T-cell (primary cell): Measurements from ENCODE around the gene LSM4. TPM values are rescaled to one million over a fixed set of nuclear protein-coding genes. Genes with fewer than 3 reads are reported as not detected.

ENCODE experiments used
- ATAC-seq, 4 experiments: fragments of 200-7000 bp in 3 of 4; fragments of 150-1000 bp in 1 of 4; cut with Tn5 transposase; replicated peaks in 1 of 4; 1 replicate in 3 of 4; 2 replicates in 1 of 4; pipeline ENCODE4 v1.10.0; 2021; ENCODE audit warnings: moderate library complexity in 3 of 4, mild to moderate bottlenecking in 2 of 4, moderate number of reproducible peaks in 1 of 4
- CTCF ChIA-PET, 2 donors: fragments of 300-600 bp; sonication (Branson Sonifier 250); formaldehyde crosslinking; loops; one replicate each; lab custom pipeline; 2022; ENCODE audit warnings: antibody characterized with exemption in 2 of 2; lab: Charles Lee
- POLR2A ChIA-PET, 2 donors: fragments of 300-600 bp; sonication (Branson Sonifier 250); formaldehyde crosslinking; loops; one replicate each; lab custom pipeline; 2022; ENCODE audit warnings: antibody characterized with exemption in 2 of 2; lab: Charles Lee
- DNase-seq, 35 experiments: peaks; one replicate each; pipeline versions ENCODE4 v3.0.0 to v3.0.0-alpha.2; 2013 to 2023
- H3K27ac ChIP-seq: one replicate; pipeline ENCODE4 v1.5.1; 2013; ENCODE audit warnings: low read length
- H3K27me3 ChIP-seq, 2 experiments: replicated peaks in 1 of 2; 1 replicate in 1 of 2; 2 replicates in 1 of 2; pipeline versions ENCODE4 v1.6.1 to v1.7.0; 2013; ENCODE audit warnings: low read length in 1 of 2, mixed read lengths in 1 of 2; ENCODE audit not compliant: control insufficient read depth in 2 of 2, insufficient read depth in 2 of 2; ENCODE audit errors: extremely low read depth in 1 of 2
- H3K36me3 ChIP-seq, 2 donors: 1 replicate in 1 of 2; 2 replicates in 1 of 2; pipeline versions ENCODE4 v1.6.1 to v1.7.0; 2013; ENCODE audit warnings: low read length in 1 of 2; ENCODE audit not compliant: control insufficient read depth in 2 of 2, insufficient read depth in 1 of 2; ENCODE audit errors: extremely low read depth in 1 of 2
- H3K4me1 ChIP-seq, 2 experiments: 1 replicate in 1 of 2; 2 replicates in 1 of 2; pipeline versions ENCODE4 v1.6.1 to v1.7.0; 2013; ENCODE audit warnings: low read length in 2 of 2, mixed read lengths in 1 of 2; ENCODE audit not compliant: insufficient read depth in 2 of 2, control insufficient read depth in 1 of 2; ENCODE audit errors: extremely low read depth in 1 of 2
- H3K4me3 ChIP-seq, 2 donors: 1 replicate in 1 of 2; 2 replicates in 1 of 2; pipeline versions ENCODE4 v1.5.1 to v1.7.0; 2013; ENCODE audit warnings: mild to moderate bottlenecking in 2 of 2, low read length in 1 of 2, moderate library complexity in 1 of 2; ENCODE audit not compliant: control insufficient read depth in 1 of 2; ENCODE audit errors: extremely low read depth in 1 of 2
- H3K9me3 ChIP-seq: 2 replicates; pipeline ENCODE4 v1.7.0; 2013
- H3K27ac Mint-ChIP-seq, 2 donors: one replicate each; pipeline ENCODE4 v1.8.0; 2020 to 2021; ENCODE audit warnings: mild to moderate bottlenecking in 2 of 2, mixed read lengths in 2 of 2
- H3K27me3 Mint-ChIP-seq, 2 donors: one replicate each; pipeline ENCODE4 v1.8.0; 2021 to 2022; ENCODE audit warnings: mixed read lengths in 2 of 2
- H3K36me3 Mint-ChIP-seq: one replicate; pipeline ENCODE4 v1.8.0; 2021; ENCODE audit warnings: mixed read lengths
- H3K4me1 Mint-ChIP-seq, 3 donors: one replicate each; pipeline ENCODE4 v1.8.0; 2020 to 2022; ENCODE audit warnings: mixed read lengths in 3 of 3, mild to moderate bottlenecking in 1 of 3
- H3K4me3 Mint-ChIP-seq, 3 donors: one replicate each; pipeline ENCODE4 v1.8.0; 2020 to 2022; ENCODE audit warnings: mild to moderate bottlenecking in 3 of 3, mixed read lengths in 3 of 3, moderate library complexity in 3 of 3
- H3K9me3 Mint-ChIP-seq, 3 donors: one replicate each; pipeline ENCODE4 v1.8.0; 2020 to 2022; ENCODE audit warnings: mixed read lengths in 3 of 3
- WGBS: methylation state at CpG from one replicate; pipeline ENCODE4 v1.1.5; 2013; ENCODE audit warnings: missing lambda C conversion rate; ENCODE audit not compliant: insufficient coverage; 5-methylcytosine and 5-hydroxymethylcytosine counted together
- total RNA-seq, 35 experiments: library from RNA in 6 of 35; stranded (reverse) in 6 of 35; fragments of 120-200 nt in 1 of 35; gene quantifications; one replicate each; pipeline versions ENCODE4 v1.2.1 to v1.2.4 and lab custom pipeline; 2013 to 2026

The LSM4 gene
- total RNA-seq, 5 donors from 2014 or later (not counting 1 experiment from before 2014, with no cell fraction given), result 58.5 to 82.7 (median 69.1) TPM

DNA sequence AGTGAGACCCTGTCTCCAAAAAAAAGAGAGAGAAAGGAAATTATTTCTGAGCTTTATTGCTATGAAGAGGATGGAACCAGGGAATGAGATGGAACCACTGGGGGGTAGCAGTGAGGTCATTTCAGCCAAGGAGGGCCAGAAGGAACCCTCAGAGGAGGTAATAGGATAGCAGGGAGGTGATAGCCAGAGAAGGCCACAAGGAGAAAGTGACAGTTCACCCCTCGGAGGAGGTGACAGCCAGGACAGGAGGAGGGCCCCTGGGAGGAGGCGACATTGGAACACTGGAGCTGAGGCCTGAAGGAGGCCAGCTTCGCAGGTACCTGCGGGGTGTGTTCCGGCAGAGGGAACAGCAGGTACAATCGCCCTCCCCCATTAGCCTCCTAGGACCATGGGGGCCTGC, 16.8 kb upstream of the LSM4 start:
- H3K27ac ChIP-seq, result peak overlapping the region; percentile 49
- Mint-ChIP-seq H3K9me3 (no peaks in the 10 kb centered on the region), H3K27me3 (no peaks in the 10 kb centered on the region), H3K36me3 (no peaks in the 10 kb centered on the region), H3K27ac (peak overlapping the region; percentile 83 to 88), H3K4me3 (peak overlapping the region; percentile 77 to 89 (median 87)), H3K4me1 (peaks cover 14 to 22% (median 20%) of the 10 kb centered on the region in 3 donors)
- H3K9me3 ChIP-seq, result no peaks in the 10 kb centered on the region
- WGBS, result 40% methylated on average over 1 of the region's 6 CpGs
- CTCF ChIA-PET, result interaction anchor here in 1 of 2 donors (2.2 kb wide), 1 partner anchor 11 kb away, joined by 6 read pairs; no protein-coding TSS in a partner anchor
- ATAC-seq, result no peak
- DNase-seq, result no peak
- H3K27me3 ChIP-seq, result peaks cover 0 to 2% of the 10 kb centered on the region in 2 experiments
- POLR2A ChIA-PET, result interaction anchor here in 1 of 2 donors (0.6 to 1.3 kb wide), 2 partner anchors 11 to 66 kb away, joined by 3 read pairs; no protein-coding TSS in a partner anchor
- H3K4me3 ChIP-seq, result peak overlapping the region; percentile 45 to 80
- peaks cover 0 to 19% of the 10 kb centered on the region in 2 experiments for H3K4me1 ChIP-seq
- peaks cover 0 to 10% of the 10 kb centered on the region in 2 donors for H3K36me3 ChIP-seq

DNA sequence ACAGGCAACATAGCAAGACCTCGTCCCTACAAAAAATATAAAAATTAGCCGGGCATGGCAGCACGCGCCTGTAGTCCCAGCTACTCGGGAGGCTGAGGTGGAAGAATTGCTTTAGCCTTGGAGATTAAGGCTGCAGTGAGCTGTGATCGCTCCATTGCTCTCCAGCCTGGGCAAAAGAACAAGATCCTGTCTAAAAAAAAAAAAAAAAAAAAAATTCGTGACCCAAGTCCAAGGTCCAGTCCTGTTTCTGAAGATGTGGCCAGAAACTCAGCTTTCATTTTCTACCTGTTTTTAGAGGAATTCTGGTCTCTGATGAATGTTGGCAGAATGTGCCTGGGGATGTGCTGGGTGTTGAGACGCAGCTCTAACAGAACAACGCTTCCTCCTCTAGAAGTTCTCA, 15.7 kb upstream of the LSM4 start:
- Histone ChIP-seq H3K27me3 (peaks cover 0 to 5% of the 10 kb centered on the region in 2 experiments), H3K9me3 (no peaks in the 10 kb centered on the region), H3K27ac (no peak overlapping the region), H3K4me3 (no peak overlapping the region), H3K36me3 (peaks cover 0 to 5% of the 10 kb centered on the region in 2 donors), H3K4me1 (peaks cover 0 to 19% of the 10 kb centered on the region in 2 experiments)
- Mint-ChIP-seq H3K4me1 (peaks cover 14 to 22% (median 20%) of the 10 kb centered on the region in 3 donors), H3K27ac (no peak overlapping the region), H3K36me3 (no peaks in the 10 kb centered on the region), H3K9me3 (no peaks in the 10 kb centered on the region), H3K27me3 (no peaks in the 10 kb centered on the region), H3K4me3 (peak overlapping the region in 2 of 3 donors; percentile 29 to 39)
- no CpG with 5 or more reads among the region's 9 CpGs for WGBS
- ChIA-PET CTCF (interaction anchor here in 1 of 2 donors (0.6 to 2.2 kb wide), 3 partner anchors 10 to 134 kb away, joined by 3 to 6 read pairs (median 6); partner anchors contain the start of gene RAB3A), POLR2A (interaction anchor here (0.5 to 1.3 kb wide), 2 partner anchors 10 to 180 kb away, joined by 3 to 4 read pairs; no protein-coding TSS in a partner anchor)
- DNase-seq (no peak), ATAC-seq (no peak)

GRCh38 chr19:18336121-18336520, 13.2 kb upstream of the LSM4 start:
- no peak overlapping the region for H3K27ac ChIP-seq
- ChIA-PET CTCF (no interaction called here), POLR2A (interaction anchor here in 1 of 2 donors (0.9 kb wide), 1 partner anchor 54 kb away, joined by 3 read pairs; no protein-coding TSS in a partner anchor)
- Mint-ChIP-seq H3K27me3 (no peaks in the 10 kb centered on the region), H3K36me3 (no peaks in the 10 kb centered on the region), H3K9me3 (no peaks in the 10 kb centered on the region), H3K4me1 (peaks cover 4 to 11% (median 8%) of the 10 kb centered on the region in 3 donors), H3K27ac (no peak overlapping the region), H3K4me3 (no peak overlapping the region)
- 62% methylated on average over 2 of the region's 7 CpGs for WGBS
- H3K27me3 ChIP-seq, result peaks cover 0 to 18% of the 10 kb centered on the region in 2 experiments
- H3K9me3 ChIP-seq, result no peaks in the 10 kb centered on the region
- ATAC-seq (no peak), DNase-seq (no peak)
- no peak overlapping the region for H3K4me3 ChIP-seq
- peaks cover 0 to 12% of the 10 kb centered on the region in 2 experiments for H3K4me1 ChIP-seq
- H3K36me3 ChIP-seq, result no peaks in the 10 kb centered on the region

DNA sequence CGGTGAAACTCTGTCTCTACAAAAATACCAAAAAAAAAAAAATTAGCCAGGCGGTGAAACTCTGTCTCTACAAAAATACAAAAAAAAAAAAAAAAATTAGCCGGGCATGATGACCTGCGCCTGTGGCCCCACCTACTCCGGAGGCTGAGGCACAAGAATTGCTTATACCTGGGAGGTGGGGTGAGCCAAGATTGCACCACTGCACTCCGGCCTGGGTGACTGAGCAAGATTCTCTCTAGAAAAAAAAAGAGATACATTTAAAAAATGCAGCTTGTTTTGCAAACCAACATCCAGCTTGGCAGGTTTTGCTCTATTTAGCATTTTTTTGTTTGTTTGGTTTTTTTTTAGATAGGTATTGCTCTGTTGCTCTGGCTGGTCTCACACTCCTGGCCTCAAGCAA, 10.8 kb upstream of the LSM4 start:
- Mint-ChIP-seq H3K27ac (no peak overlapping the region), H3K27me3 (no peaks in the 10 kb centered on the region), H3K4me3 (no peak overlapping the region), H3K36me3 (no peaks in the 10 kb centered on the region), H3K9me3 (no peaks in the 10 kb centered on the region), H3K4me1 (peaks cover 5 to 7% (median 6%) of the 10 kb centered on the region in 3 donors)
- ATAC-seq, result no peak
- H3K9me3 ChIP-seq, result no peaks in the 10 kb centered on the region
- H3K27ac ChIP-seq, result no peak overlapping the region
- 93% methylated on average over 2 of the region's 6 CpGs for WGBS
- POLR2A ChIA-PET, result no interaction called here
- no peaks in the 10 kb centered on the region for H3K36me3 ChIP-seq
- H3K4me1 ChIP-seq, result peaks cover 4 to 5% of the 10 kb centered on the region in 2 experiments
- H3K4me3 ChIP-seq, result no peak overlapping the region
- CTCF ChIA-PET, result no interaction called here
- no peak for DNase-seq
- H3K27me3 ChIP-seq, result peaks cover 0 to 18% of the 10 kb centered on the region in 2 experiments

- no peaks in the 10 kb centered on the region for H3K36me3 Mint-ChIP-seq
- peaks cover 0 to 18% of the 10 kb centered on the region in 2 experiments for H3K27me3 ChIP-seq
- no peaks in the 10 kb centered on the region for H3K9me3 Mint-ChIP-seq
- ChIA-PET POLR2A (no interaction called here), CTCF (no interaction called here)
- H3K27ac ChIP-seq, result no peak overlapping the region
- ATAC-seq (no peak), DNase-seq (no peak)
- no peaks in the 10 kb centered on the region for H3K27me3 Mint-ChIP-seq
- no peaks in the 10 kb centered on the region for H3K36me3 ChIP-seq
- peaks cover 10 to 13% (median 13%) of the 10 kb centered on the region in 3 donors for H3K4me1 Mint-ChIP-seq
- H3K4me3 ChIP-seq, result no peak overlapping the region
- 88% methylated on average over 13 of the region's 15 CpGs for WGBS
- no peaks in the 10 kb centered on the region for H3K9me3 ChIP-seq
- H3K27ac Mint-ChIP-seq, result no peak overlapping the region
- H3K4me3 Mint-ChIP-seq, result no peak overlapping the region
- H3K4me1 ChIP-seq, result peaks cover 7 to 11% of the 10 kb centered on the region in 2 experiments
These were observed 10.1 kb upstream of the LSM4 start for GRCh38 chr19:18332917-18333530.

GRCh38 chr19:18330868-18331267, 8.0 kb upstream of the LSM4 start:
- Mint-ChIP-seq H3K27ac (no peak overlapping the region), H3K4me1 (peaks cover 10 to 13% (median 13%) of the 10 kb centered on the region in 3 donors), H3K4me3 (no peak overlapping the region), H3K36me3 (no peaks in the 10 kb centered on the region), H3K27me3 (no peaks in the 10 kb centered on the region), H3K9me3 (no peaks in the 10 kb centered on the region)
- DNase-seq (no peak), ATAC-seq (no peak)
- 89% methylated on average over 6 of the region's 9 CpGs for WGBS
- H3K27me3 ChIP-seq, result peaks cover 0 to 15% of the 10 kb centered on the region in 2 experiments
- H3K4me1 ChIP-seq, result peaks cover 7 to 12% of the 10 kb centered on the region in 2 experiments
- H3K9me3 ChIP-seq, result no peaks in the 10 kb centered on the region
- H3K4me3 ChIP-seq, result no peak overlapping the region
- ChIA-PET CTCF (interaction anchor here (0.7 to 2.9 kb wide), 3 partner anchors 52 to 795 kb away, joined by 3 to 35 read pairs (median 4); no protein-coding TSS in a partner anchor), POLR2A (interaction anchor here in 1 of 2 donors (0.7 kb wide), 1 partner anchor 22 kb away, joined by 3 read pairs; no protein-coding TSS in a partner anchor)
- H3K27ac ChIP-seq, result no peak overlapping the region
- no peaks in the 10 kb centered on the region for H3K36me3 ChIP-seq
